ENCODE results near the gene COA5. TPM values are rescaled to one million over a fixed set of nuclear protein-coding genes. Genes with fewer than 3 reads are reported as not detected.

The COA5 gene
- total RNA-seq, 1 donor: 19.0 TPM

DNA sequence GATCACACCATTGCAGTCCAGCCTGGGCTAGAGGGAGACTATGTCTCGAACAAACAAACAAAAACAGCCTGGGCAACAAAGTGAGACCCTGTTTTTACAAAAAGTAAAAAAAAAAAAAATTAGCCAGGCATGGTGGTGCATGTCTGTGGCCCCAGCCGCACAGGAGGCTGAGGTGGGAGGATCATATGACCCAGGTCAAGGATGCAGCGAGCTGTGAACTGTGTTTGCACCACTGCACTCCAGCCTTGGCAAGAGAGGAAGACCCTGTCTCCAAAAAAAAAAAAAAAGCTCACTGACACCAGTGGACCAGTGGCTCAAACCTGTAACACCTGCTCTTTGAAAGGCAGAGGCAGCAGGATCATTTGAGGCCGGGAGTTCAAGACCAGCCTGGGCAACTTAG is 40.1 kb upstream of the COA5 start:
- TF ChIP-seq, protein P1, sequence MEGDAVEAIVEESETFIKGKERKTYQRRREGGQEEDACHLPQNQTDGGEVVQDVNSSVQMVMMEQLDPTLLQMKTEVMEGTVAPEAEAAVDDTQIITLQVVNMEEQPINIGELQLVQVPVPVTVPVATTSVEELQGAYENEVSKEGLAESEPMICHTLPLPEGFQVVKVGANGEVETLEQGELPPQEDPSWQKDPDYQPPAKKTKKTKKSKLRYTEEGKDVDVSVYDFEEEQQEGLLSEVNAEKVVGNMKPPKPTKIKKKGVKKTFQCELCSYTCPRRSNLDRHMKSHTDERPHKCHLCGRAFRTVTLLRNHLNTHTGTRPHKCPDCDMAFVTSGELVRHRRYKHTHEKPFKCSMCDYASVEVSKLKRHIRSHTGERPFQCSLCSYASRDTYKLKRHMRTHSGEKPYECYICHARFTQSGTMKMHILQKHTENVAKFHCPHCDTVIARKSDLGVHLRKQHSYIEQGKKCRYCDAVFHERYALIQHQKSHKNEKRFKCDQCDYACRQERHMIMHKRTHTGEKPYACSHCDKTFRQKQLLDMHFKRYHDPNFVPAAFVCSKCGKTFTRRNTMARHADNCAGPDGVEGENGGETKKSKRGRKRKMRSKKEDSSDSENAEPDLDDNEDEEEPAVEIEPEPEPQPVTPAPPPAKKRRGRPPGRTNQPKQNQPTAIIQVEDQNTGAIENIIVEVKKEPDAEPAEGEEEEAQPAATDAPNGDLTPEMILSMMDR (IDR thresholded peaks at IDR 0.05; ENCODE audit: insufficient read depth, low read depth, low read length): no peak
- no peak overlapping the region for H3K4me3 ChIP-seq (ENCODE audit: low read depth, low read length)
- DNase-seq (ENCODE audit: low read depth): no peak

DNA sequence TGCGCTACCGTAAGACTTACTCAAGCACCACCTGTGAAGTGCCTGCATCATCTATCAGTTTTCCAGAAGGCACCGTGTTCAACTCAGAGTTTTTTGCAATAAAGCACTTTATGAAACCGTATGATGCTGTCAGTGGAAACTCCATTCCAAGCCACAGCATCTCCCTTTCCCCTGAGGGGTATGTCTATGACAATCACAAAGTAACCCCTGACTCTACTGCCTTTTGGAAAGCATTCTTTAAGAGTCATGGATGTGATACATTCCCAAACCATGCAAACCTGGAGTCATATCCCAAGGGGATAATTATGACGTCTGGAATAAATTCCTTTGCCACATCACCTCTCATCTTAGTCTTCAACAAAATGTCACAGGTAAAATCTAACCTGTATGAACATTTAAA is 39.3 kb upstream of the COA5 start:
- H3K4me3 ChIP-seq (ENCODE audit: low read depth, low read length): no peak overlapping the region
- TF ChIP-seq, protein P1 (IDR thresholded peaks at IDR 0.05; ENCODE audit: insufficient read depth, low read depth, low read length): no peak
- DNase-seq (ENCODE audit: low read depth): no peak

DNA sequence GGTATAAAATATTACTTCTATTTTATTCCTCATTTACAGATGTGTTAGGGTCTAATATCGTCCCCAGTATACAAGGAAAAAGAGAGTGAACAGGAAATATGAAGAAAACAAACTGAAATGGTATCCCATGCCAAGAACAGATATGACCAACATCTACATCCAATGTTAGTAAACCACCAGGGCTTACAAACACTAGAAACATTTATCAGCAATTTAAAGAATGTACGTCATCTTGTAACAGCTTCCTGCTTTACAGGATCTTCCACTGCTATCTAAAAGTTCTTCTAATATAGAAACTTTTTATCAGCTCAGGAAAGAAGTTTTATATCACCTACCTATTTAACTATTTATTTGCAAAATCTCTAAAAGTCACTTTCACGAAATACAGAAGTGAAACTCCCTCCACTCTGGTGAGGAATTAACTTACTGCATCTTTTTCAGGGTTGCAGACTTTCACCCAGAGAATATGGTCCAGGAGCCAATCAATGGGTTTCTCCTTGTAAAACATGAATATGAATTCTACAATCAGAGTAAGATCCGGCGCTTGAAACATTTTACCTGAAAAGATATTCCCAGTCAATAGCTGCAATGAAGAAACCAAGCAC is 35.3 kb upstream of the COA5 start:
- no peak overlapping the region for H3K4me3 ChIP-seq (ENCODE audit: low read depth, low read length)
- TF ChIP-seq, protein P1 (IDR thresholded peaks at IDR 0.05; ENCODE audit: insufficient read depth, low read depth, low read length): no peak
- DNase-seq (ENCODE audit: low read depth): no peak

DNA sequence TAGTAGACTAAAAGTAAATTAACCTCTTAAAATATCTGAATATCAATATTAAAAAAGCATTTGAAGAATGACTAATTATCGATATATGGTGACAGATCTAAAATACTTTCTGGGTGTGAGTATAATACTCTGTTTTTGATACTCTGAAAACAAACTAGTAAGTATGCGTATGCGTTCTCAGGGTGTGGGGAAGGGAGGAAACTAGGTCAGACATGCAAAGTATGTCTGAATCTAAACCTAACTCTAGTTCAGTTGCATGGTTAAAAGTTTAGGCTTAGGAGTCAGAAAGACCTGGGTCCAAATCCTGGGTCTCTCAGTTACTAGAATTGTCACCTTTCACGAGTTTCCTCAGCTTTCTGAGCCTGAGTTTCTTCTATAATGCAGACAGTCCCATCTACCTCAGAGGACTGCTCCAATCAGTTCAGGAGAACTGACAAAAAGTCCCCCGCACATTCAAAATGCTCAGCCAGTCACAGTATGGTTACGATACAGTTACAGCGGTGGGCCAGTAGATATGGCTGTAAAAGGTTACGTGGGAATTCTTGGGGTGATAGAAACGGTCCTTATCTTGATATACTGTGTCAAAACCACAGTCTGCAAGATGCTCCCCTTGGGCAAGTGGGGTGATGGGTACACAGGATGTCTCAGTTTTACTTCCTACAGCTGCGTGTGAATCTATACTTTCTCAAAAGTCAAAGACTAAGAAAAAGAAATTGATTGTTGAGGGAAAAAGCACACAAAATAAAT is 29.3 kb upstream of the COA5 start:
- no peak overlapping the region for H3K4me3 ChIP-seq (ENCODE audit: low read depth, low read length)
- no peak for DNase-seq (ENCODE audit: low read depth)
- TF ChIP-seq, protein P1 (IDR thresholded peaks at IDR 0.05; ENCODE audit: insufficient read depth, low read depth, low read length): no peak

DNA sequence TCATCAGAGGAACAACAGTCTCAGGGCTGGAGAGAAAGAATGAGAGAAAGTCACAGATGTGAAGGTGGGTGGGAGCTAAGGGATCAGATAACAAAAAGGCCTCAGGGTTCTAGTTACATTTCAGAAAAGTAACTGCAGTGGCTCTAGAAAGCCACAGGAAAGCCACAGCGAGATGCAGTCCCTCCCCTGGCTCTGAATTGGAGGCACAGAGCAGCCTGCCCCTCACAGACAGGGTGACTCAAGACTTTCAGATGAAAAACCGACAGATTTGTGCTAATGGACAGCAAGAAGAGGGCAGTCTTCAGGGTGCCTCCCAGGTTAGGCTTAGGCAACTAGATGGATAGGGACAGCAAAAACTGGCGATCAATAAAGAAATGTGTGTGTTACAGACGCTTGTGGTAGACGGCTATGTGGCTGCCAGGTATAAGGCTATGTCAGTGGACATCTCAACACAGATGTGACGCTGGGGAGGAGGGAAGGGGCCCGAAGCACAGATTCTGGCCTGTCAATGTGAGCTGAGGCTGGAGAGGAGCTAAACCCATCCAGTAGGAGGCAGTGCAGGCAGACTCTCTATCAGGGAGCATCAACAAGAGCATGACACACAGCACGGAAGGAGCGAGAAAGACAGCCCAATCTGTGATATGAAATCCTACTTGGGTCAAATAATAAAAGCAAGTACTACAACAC is 26.2 kb upstream of the COA5 start:
- TF ChIP-seq, protein P1 (IDR thresholded peaks at IDR 0.05; ENCODE audit: insufficient read depth, low read depth, low read length): peak; percentile 16
- no peak for DNase-seq (ENCODE audit: low read depth)
- H3K4me3 ChIP-seq (ENCODE audit: low read depth, low read length): no peak overlapping the region

DNA sequence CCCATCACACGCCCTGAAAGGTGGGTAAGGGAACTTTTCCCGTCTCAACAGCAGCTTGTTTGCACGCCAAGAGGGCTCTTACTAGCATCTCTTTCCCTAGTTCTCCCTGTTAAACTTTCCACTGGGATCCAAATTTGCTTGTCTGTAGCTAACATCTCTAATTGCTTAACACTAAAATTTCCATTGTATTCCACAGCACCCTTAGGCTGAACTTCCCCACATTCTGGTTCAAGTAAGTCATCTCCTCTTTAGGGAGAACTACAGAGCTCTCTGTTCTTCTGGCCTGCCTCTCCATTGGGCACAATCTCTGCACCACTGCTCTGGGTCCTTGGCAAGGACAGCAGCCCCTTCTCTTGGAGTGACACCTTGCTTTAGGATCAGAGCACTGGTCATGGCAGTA is 24.0 kb upstream of the COA5 start:
- H3K4me3 ChIP-seq (ENCODE audit: low read depth, low read length): no peak overlapping the region
- DNase-seq (ENCODE audit: low read depth): no peak
- TF ChIP-seq, protein P1 (IDR thresholded peaks at IDR 0.05; ENCODE audit: insufficient read depth, low read depth, low read length): no peak
